ENCODE data around the gene LRRC28. TPM values are rescaled to one million over a fixed set of nuclear protein-coding genes. Genes with fewer than 3 reads are reported as not detected.

The LRRC28 gene
- total and polyA plus RNA-seq, 9 of the 15 experiments (the other 6 are each of a cell fraction or from before 2014, with no cell fraction given) = 5.5 to 17.4 (median 7.9) TPM

DNA sequence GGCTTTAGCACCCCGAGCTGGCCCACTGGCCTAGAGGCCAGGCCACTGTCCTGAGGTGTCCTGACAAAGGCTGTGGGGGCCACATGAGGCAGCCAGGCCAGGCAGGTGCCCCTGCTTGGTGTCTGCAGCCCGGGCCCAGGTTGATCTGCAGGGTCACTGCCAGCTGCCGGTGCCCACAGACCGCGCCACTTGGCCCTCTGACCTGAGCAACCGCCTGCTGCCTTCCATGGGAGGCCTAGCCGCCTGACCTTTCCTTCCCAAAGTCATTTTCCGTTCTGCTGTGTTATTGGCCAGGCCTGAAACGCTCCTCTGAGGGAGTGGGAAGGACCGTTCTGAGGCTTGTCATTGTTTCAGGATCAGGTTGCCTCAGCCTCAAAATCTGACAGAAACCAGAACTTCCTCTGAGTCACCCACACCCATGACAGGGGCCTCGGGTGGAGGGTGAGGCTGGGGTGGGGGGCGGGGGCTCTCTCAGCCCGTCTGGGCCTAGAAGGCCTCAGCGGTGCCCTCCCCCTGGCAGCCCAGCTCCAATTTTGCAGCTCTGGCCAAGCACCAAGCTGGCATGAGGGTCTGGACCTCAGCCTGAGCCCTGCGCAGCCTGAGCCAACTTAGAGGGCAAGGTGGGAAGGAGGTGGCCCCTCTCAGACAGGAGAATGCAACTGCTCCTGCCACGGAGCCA lies 173.8 kb downstream of the LRRC28 start:
- H3K4me1 ChIP-seq (replicated peaks in 1 of 2; ENCODE audit: control insufficient read depth in 2 of 2, insufficient read depth in 2 of 2, low read length in 2 of 2) = no peaks in the 10 kb centered on the region
- CTCF ChIA-PET (ENCODE audit: low intra/inter-chr PET ratio) = no interaction called here
- H2AFZ ChIP-seq (ENCODE audit: low read depth, low read length) = no peak overlapping the region

More for the DNA sequence above, 173.8 kb downstream of the LRRC28 start:
- intact Hi-C loops (cut with micrococcal nuclease) = no loop called here
- TF ChIP-seq ELF4 (CRISPR knock-in tag; IDR thresholded peaks at IDR 0.05) (no peak), CBFA2T2 (conservative IDR thresholded peaks at IDR 0.05) (no peak), FOSL1 (tag; conservative IDR thresholded peaks at IDR 0.05) (peak; percentile 43; the same call in 1 of the 2 replicates), ZNF589 (CRISPR knock-in tag; IDR thresholded peaks at IDR 0.05; ENCODE audit: low read depth) (peak; percentile 54), NR2F6 (CRISPR knock-in tag; IDR thresholded peaks at IDR 0.05) (no peak), CHD1 (IDR thresholded peaks at IDR 0.05; ENCODE audit: low read length) (no peak), KLF6 (CRISPR knock-in tag; IDR thresholded peaks at IDR 0.05; ENCODE audit: borderline replicate concordance) (no peak)
- TF ChIP-seq, protein P1, sequence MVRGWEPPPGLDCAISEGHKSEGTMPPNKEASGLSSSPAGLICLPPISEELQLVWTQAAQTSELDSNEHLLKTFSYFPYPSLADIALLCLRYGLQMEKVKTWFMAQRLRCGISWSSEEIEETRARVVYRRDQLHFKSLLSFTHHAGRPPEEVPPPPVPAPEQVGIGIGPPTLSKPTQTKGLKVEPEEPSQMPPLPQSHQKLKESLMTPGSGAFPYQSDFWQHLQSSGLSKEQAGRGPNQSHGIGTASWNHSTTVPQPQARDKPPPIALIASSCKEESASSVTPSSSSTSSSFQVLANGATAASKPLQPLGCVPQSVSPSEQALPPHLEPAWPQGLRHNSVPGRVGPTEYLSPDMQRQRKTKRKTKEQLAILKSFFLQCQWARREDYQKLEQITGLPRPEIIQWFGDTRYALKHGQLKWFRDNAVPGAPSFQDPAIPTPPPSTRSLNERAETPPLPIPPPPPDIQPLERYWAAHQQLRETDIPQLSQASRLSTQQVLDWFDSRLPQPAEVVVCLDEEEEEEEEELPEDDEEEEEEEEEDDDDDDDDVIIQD (CRISPR knock-in tag; IDR thresholded peaks at IDR 0.05) = no peak
- TF ChIP-seq, protein P2, sequence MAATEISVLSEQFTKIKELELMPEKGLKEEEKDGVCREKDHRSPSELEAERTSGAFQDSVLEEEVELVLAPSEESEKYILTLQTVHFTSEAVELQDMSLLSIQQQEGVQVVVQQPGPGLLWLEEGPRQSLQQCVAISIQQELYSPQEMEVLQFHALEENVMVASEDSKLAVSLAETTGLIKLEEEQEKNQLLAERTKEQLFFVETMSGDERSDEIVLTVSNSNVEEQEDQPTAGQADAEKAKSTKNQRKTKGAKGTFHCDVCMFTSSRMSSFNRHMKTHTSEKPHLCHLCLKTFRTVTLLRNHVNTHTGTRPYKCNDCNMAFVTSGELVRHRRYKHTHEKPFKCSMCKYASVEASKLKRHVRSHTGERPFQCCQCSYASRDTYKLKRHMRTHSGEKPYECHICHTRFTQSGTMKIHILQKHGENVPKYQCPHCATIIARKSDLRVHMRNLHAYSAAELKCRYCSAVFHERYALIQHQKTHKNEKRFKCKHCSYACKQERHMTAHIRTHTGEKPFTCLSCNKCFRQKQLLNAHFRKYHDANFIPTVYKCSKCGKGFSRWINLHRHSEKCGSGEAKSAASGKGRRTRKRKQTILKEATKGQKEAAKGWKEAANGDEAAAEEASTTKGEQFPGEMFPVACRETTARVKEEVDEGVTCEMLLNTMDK (IDR thresholded peaks at IDR 0.05; ENCODE audit: borderline replicate concordance, insufficient read depth, low read depth, low read length, poor library complexity, severe bottlenecking) = no peak
- H3K4me2 ChIP-seq (ENCODE audit: insufficient read depth, low read length) = no peak overlapping the region
- POLR2A ChIA-PET = no interaction called here
- H3K9me3 ChIP-seq (replicated peaks; ENCODE audit: control insufficient read depth, insufficient read depth, low read depth, low read length) = no peaks in the 10 kb centered on the region
- no TSS peak for BruUV-seq (replicated peaks)
- H3K36me3 ChIP-seq (ENCODE audit: control insufficient read depth, insufficient read depth, low read length) = no peaks in the 10 kb centered on the region
- no peak for DNase-seq (ENCODE audit: extremely low read depth in 1 of 4, low spot score in 3 of 4)
- H4K20me1 ChIP-seq (replicated peaks; ENCODE audit: control insufficient read depth, insufficient read depth, low read length) = no peaks in the 10 kb centered on the region
- WGBS (ENCODE audit: insufficient coverage, low coverage, missing lambda C conversion rate) = 0% methylated on average over 12 of the region's 16 CpGs
- no peak for ATAC-seq
- H3K9me1 ChIP-seq (ENCODE audit: control insufficient read depth, insufficient read depth, low read length) = peaks cover 3% of the 10 kb centered on the region
- no peak overlapping the region for H3K27ac ChIP-seq (ENCODE audit: extremely low read depth, low read depth, low read length)
- H3K9ac ChIP-seq (ENCODE audit: insufficient read depth in 1 of 2, low read depth in 2 of 2, low read length in 2 of 2) = no peak overlapping the region
- FAIRE-seq = no peak
- H3K79me2 ChIP-seq (ENCODE audit: control insufficient read depth, insufficient read depth, low read length) = no peaks in the 10 kb centered on the region
- no peak overlapping the region for H3K4me3 ChIP-seq
- in situ Hi-C loops (cut with MboI) = no loop called here
- H3K27me3 ChIP-seq (ENCODE audit: control insufficient read depth in 2 of 2, insufficient read depth in 2 of 2, low read length in 2 of 2) = peaks cover 9 to 46% of the 10 kb centered on the region in 2 experiments; a peak in 4 of 5 replicates

Measured in K562 (cell line).